HG03064 (cell line): ENCODE data around the gene MBTPS1.

ENCODE experiments used
- ATAC-seq: cut with Tn5 transposase; IDR thresholded peaks from one replicate; pipeline ENCODE4 v1.9.1; 2021; ENCODE audit warnings: low read depth; ENCODE audit not compliant: unreplicated experiment

MBTPS1 gene

DNA sequence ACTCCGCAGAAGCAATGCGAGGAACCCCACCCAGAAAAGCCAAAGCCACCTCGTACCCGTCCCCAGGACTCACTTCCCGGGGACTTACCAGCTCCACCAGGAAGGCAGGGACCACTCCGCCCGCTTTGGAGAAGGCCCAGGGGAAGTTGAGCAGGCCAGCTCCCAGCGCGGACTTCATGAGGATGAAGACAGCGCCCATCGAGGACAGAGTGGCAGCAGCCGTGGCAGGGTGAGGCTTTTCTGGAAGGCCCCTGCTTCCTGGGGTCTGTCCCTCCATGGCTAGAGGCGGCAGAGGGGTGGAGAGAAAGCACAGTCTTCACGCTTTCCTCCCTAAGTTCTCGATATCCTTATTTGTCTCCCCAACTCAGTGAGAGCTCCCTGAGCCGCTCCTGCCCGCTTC lies 74.9 kb downstream of the MBTPS1 start:
- no peak for ATAC-seq

DNA sequence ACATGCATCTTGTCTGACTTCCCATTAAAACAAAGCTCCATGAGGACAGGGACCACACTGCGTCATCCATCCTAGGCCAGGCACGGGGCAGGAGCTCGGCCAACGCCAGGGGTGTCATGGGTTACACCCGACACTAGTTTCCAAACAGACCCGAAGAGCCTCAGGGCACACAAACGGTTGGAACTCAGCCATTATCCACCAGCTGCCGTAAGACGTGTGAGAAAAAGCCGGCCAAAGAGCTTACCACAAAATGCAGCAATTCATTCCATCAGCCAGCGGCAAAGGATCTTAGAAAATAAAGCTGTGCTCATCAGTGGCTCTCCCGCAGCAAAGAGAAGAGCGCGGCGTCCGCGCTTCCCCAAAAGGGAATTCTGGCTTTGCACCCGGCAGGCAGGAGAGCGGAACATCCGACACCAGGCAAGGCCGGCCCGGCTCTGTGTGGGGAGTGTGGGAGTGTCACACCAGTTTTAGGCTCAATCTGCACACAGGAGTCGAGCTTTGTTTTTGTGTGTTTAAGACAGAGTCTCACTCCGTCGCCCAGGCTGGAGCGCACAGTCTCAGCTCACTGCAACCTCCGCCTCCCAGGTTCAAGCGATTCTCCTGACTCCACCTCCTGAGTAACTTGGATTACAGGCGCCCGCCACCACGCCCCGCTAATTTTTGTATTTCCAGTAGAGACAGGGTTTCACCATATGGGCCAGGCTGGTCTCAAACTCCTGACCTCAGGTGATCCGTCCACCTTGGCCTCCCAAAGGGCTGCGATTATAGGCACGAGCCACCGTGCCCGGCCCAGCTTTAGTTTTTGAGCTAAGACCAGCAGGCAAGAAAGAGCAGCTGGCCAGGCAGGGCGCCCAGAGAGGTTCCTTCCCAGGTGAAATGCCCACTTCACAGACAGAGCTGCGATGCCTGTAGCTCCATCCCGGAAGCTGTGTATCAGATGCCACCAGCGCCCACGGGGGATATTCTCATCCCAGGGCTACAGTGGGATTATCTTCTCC lies 75.6 kb downstream of the MBTPS1 start:
- no peak for ATAC-seq

DNA sequence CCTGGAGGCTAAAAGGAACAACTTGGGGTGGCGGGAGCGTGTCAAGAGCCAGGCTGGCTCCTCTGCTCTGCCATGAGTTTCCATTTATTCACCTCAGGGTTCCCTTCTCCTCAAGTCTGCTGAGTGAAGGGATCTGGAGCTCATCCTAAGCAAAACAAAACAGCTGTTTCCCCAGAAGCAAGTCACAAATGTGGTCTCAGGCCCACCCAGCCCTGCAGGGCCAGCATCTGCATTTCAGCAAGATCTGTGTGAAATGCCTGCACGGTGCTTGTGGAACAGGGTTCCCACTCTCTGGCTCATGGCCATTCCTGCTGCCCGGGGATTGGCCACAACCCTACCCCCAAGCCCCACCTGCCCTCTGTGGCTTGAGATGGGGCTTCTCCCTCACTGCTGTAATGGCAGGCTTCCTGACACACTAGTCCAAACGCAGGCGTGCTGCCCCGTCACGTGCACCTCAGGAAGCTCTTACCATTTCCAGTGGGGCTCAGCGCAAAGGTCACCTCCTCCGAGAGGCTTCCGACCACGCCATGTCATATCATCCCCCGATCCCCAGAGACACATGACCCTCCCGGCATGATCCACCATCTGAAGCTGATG lies 76.4 kb downstream of the MBTPS1 start:
- ATAC-seq: no peak

DNA sequence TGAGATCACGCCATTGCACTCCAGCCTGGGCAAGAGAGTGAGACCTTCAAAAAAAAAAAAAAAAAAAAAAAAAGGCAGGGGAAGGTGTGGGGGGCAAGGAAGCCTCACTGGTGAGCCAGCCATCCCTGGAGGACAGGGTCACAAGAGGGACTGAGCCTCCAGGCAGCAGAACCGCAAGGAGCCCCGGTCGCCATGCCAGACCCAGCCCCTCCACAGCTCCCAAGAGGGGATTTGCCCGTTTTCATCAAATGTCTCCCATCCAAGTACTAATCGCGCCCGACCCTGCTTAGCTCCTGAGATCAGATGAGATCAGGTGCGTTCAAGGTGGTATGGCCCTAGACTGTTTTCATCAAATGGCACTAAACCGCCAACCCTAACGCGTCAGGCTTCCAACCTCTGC lies 77.0 kb downstream of the MBTPS1 start:
- ATAC-seq: no peak

DNA sequence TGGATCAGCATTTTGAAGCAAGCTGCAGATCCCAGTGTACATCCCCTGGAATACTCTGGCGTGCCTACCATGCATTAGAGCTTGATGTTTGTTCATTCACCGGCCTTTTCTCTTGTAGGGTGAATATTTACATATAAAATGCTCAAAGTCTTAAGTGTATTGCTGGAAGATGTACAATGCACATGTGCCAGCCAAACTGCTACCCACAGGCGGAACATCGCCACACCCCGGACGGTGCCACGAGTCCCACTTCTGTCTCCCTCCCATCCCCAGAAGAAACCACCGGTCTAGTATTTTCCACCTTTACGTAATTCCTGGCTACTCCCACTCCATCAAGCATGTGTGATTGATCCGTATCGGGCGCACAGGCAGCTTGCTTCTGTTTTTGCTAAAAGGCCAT lies 78.3 kb downstream of the MBTPS1 start:
- no peak for ATAC-seq

DNA sequence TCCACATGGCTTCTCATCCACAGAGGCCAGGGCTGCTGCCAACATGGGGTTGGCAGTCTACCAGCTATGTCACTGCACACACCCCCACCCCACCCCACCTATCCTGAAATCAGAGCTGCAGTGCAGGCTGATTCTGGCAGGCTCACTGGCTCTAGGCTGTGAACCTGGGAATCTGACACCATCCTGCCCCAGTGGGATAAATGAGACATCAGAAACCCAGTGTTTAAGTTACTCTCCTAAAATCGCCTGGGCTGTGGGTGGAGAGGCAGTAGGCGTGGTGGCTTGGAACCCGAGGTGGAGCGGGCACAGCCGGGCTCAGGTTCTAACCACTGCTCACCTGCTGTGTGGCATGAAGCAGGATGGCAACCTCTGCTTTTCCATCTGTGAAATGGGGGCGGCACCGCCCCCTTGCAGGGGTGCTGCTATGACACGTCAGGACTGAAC lies 79.7 kb downstream of the MBTPS1 start:
- no peak for ATAC-seq

DNA sequence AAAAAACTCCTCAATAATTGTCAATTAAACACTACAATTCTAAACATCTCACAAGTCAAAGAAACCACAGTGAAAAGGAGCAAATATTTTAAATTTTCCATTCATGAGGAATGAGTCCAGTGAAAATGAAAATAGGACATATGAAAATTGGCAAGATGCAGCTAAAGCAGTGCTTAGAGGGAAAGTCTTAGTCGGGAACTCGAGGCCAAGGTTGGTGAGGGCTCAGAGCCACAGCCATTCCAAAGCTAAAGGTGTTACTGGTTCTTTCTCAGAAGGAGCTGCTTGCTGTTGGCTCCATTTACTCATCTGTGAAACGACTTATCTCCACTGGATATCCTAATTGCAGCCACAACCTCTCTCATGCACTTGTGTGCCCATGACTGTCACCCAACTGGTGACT lies 80.6 kb downstream of the MBTPS1 start:
- no peak for ATAC-seq

DNA sequence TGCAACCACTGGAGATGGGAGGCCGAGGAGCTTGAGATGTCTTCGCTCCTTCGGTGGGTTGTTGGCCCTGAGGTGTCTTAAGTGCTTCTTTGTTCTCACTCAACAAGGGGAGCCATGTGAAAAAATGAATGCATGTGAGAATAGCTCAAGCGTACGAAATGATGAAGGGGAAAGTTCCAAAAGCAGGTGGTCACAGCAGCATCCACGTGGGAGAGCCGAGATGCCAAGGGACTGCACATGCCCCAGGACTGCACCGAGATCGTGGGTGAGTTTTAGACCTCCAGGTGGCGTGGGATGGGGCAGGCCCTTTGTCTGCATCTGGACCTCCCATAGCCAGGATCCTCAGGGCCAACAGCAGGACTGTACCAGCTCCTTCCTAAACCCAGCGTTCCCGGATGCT lies 82.2 kb downstream of the MBTPS1 start:
- no peak for ATAC-seq

DNA sequence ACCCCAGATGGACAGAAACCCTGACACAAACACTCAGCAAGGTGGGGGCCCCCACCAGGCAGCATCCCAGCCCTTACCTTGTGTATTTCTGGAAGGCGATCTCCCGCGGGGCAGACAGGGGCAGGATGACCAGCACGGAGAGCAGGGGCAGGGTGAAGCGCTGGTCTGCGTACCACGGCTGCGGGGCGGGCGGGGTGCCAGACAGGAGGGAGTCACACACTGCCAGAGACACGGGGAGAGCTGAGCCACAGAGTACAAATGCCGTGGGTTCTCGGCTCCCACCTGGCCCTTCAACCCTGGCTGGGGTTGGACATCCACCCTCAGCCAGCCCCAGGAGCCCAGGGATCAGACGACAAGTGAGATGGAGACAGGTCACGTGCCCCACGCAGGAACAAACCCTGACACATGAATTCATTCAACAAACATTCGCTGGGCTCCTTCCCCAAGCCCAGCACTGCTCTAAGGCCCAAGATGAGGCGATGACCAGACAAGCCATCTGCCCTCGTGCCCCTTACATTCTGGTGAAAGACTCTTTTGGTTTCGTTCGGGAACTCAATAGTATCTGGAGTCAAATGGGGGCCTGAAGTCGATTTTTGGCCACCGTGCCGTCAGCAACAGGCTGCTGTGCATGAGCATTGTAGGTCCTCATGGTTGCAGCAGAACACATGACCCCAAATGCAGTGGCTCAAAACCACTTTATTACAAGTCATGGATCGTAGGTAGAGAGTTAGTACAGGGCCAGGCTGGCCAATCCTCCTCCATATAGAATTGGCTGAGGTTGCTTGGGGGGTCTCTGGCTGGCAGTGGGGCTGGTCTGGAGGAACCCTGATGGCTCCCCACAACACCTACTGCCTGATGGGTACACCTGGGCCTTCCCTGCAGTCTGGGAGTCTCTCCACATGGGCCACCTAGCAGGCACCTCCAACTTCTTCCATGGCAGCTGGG lies 83.2 kb downstream of the MBTPS1 start:
- no peak for ATAC-seq

DNA sequence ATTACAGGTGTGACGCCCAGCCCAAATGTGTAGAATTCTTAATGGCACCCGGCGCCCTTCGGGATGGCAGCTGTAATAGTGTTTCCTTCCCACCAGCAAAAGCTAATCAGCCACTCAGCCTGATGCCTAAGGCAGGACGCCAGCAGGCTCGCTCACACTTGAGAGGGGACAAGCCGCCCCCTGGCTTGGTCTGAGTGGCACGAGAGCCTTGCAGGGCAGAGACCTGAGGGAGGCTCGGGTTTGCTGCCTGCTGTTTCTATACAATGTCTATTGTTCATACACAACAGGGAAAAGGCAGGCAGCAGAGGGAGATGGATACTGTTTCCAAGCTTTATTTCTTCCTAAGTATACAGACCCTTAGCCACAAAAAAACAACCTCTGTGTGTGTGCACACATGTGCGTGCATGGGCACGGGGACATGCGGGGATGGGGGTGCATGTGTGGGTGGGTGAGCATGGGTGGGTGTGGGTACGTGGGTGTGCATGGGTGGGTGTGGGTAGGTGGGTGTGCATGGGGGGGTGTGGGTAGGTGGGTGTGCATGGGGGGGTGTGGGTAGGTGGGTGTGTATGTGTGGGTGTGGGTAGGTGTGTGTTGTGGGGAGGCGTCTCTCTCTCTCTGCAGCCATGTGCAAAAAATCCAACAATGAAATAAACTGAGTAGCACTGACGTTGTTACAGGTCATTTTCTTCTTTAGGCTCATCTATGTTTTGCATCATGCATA lies 84.1 kb downstream of the MBTPS1 start:
- no peak for ATAC-seq

DNA sequence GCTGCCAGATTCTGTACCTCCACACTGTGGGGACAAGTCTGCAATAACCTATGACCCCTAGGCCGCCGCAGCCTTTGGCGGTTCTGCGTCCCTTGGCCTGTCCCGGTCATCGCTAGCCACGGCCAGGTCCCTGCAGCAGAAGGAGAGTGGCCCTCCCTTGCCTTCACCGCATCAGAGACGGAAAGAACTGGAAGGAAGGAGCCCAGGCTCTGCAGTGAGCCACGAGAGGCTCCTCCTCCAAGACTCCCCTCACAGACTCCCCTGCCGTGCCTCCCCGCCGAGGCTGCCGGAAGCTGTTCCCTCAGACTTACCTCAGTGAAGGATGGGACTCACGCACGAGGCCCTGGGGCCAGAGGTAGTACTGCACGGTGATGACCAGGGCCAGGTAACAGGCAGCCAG lies 85.2 kb downstream of the MBTPS1 start:
- no peak for ATAC-seq

DNA sequence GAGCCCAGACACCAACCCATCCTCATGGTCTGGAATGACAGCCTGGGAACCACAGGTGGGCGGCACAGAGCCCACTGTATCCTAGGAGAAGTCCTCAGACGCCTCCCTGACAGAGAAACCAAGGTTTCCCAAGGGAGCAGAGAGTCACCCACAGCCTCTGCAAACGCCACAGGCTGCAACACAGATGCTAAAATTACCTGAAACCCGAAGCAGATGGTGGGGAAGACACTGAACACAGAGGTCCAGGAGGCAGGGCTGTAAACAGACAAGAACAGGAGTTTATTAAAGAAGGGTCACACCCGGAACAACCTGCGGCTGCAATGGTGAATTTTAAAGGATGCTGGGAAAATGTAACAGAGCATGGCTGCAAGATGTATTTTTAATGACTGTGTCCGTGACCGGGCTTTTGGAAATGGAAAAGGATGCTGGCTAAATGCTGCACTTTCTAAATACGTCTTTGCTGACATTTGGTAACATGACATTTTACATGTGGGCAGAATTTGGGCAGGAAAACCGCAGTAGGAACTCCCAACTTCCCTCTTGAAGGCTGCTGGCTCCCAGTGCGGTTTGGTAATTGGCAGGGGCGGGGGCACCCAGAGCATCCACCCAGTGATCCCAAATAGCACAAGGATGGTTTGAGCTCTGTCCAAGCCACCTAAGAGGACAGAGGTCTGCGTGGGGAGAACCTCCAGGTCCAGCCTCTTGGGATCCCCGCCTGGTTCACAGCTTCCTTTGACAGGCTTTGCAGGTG lies 87.3 kb downstream of the MBTPS1 start:
- no peak for ATAC-seq

DNA sequence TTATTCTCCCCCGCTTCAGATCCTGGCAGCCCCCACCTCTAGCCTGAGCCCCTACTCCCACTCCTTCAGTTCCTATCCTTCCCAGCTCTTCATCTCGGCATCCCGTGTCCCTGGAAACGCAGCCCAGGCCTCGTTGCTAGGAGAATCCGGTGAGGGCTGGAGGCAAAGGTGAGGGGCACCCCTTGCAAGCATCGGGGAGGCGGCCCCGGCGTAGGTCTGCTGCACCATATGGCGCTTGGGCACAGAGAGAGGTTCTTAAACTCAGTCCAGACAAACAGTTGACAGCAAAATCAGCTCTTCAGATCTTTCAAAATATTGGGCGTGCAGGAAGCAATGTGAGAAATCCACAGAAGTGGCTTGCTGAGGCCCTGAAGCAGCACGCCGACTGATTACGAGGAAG lies 89.1 kb downstream of the MBTPS1 start:
- ATAC-seq: no peak

DNA sequence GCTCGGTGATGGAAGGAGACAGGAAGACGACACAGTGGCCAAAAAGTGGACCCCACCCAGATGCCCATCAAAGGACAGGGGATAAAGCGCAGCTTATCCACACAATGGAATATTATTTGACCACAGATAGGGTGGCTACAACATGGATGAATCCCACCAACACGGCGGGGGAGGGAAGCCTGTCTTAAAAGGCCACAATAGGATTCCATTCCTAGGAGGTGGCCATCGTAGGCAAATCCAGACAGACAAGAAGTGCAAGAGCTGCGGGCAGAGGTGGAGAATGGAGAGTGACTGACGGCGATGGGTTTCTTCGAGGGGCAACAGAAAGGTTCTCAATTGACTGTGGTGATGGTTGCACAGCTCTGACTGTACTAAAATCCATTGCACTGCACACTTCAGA lies 90.1 kb downstream of the MBTPS1 start:
- ATAC-seq: no peak

DNA sequence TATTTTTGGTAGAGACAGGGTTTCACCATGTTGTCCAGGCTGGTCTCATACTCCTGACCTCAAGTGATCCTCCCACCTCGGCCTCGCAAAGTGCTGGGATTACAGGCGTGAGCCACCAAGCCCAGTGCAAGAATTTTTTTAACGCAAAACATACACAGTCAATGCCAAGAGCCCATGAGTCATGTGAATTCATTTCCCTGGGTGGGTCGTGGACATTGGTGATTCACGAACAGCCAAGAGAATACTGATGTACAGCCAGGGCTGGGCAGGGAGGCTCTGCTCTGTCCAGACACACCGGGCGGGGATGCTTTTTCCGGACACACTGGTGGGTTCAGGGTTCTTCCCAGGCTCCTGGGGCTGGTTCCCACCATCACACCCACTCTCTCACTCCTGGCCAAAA lies 91.9 kb downstream of the MBTPS1 start:
- no peak for ATAC-seq

DNA sequence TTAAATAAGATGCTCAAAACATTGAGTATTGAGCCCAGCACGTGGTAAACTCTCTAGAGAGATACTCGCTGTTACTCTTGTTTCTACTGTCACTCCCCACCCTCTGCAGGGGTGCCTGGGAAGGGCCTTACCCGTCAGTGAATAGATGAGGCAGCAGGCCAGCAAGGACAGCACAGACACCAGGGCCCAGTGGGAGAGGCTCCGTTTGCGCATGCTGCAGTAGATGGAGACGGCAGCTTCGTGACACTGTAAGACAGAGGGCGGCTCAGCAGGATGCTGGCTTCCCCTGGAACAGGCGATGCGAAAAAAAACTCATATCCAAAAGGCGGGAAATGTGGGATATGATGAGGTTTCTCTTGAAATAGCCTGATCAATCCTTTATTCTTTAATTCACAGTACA lies 94.1 kb downstream of the MBTPS1 start:
- ATAC-seq: no peak

DNA sequence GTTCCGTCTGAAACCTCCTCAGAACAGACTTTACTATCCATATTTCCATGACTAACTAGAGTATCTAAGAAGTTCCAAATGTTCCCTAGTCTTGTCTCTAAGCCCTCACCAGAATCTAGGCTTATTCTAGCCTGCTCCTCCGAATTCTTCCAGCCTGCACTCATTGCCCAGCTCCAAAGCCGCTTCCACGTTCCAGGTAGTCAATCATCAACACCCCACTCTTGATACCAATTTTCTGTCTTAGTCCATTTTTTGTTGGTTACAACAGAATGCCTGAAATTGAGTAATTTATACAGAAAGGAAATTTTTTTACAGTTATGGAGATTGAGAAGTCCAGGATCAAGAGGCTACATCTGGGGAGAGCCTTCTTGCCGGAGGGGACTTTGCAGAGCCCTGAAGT lies 95.3 kb downstream of the MBTPS1 start:
- ATAC-seq: no peak

DNA sequence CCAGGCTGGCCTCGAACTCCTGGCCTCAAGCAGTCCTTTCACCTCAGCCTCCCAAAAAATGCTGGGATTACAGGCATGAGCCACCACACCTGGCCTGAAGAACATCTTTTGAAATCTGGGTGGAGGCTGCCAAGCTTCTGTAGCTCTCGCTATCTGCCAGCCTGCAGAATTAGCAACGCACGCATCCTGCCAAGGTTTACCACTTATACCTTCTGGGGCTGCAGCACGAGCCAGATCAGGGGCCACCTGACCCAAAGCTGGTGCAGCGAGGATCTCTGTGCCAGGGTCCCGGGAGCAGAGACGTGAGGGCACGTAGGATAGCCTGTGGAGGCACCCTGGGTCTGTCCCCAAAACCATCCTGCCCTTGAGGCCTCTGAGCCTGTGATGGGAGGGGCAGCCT lies 96.4 kb downstream of the MBTPS1 start:
- no peak for ATAC-seq

DNA sequence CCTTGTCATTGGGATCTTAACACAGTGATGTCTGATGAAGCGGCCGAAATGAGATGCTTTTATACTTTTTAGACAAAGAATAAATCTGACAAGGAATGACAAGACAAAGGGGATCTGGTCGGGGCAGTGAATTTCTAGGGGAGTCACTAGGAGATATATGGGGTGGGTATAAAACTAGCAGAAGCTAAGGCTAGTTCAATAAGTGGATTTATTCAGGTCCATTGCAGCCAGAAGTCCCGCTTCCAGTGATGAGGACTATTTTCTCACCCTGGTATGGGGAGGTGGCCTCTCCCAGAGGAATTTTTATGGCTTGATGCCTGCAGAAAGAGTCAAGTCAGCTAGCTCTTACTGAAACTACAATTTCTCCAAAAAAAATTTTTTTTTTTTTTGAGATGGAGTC lies 98.0 kb downstream of the MBTPS1 start:
- ATAC-seq: no peak

DNA sequence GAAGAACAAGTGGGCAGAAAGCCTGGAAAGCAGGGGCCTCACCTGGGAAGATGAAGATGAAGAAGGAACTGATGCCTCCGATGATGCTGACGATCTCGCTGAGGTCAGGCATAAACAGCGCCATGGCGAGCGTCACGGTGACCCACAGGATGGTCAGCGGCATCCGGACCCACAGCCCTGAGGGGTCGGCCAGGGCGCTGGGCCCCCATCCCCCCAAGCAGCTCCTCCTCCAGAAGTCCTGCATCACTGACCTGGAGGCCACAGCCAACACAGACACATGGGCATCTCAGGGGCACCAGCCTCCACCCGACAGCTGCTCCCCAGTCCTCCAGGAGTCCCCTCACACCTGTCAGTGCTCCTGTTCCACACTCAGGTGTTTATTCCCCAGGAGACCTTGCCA lies 100.3 kb downstream of the MBTPS1 start:
- no peak for ATAC-seq
